Activated CD4-positive, alpha-beta T cell treated with anti-CD3 and anti-CD28 coated beads for 36 hours (primary cell): Measurements from ENCODE around the gene GRIPAP1. TPM values are rescaled to one million over a fixed set of nuclear protein-coding genes. Genes with fewer than 3 reads are reported as not detected.

Experiments
- ATAC-seq: fragments of 200-7000 bp; cut with Tn5 transposase; one replicate; pipeline ENCODE4 v1.10.0; 2021; ENCODE audit warnings: mild to moderate bottlenecking, moderate library complexity
- CTCF ChIA-PET: fragments of 350-600 bp; sonication (Branson Sonifier 250); formaldehyde crosslinking; loops from one replicate; lab custom pipeline; 2021; ENCODE audit warnings: antibody characterized with exemption; lab: Charles Lee
- POLR2A ChIA-PET: fragments of 350-600 bp; sonication (Branson Sonifier 250); formaldehyde crosslinking; loops from one replicate; lab custom pipeline; 2021; ENCODE audit warnings: antibody characterized with exemption, inconsistent platforms; lab: Charles Lee
- DNase-seq: peaks from one replicate; pipeline ENCODE4 v3.0.0-alpha.2; 2020
- H3K27ac Mint-ChIP-seq: one replicate; pipeline ENCODE4 v1.8.0; 2021; ENCODE audit warnings: mixed read lengths
- H3K27me3 Mint-ChIP-seq: one replicate; pipeline ENCODE4 v1.8.0; 2021; ENCODE audit warnings: mixed read lengths
- H3K36me3 Mint-ChIP-seq: one replicate; pipeline ENCODE4 v1.8.0; 2021; ENCODE audit warnings: low read depth, mixed read lengths
- H3K4me1 Mint-ChIP-seq: one replicate; pipeline ENCODE4 v1.8.0; 2021; ENCODE audit warnings: mixed read lengths
- H3K4me3 Mint-ChIP-seq: one replicate; pipeline ENCODE4 v1.8.0; 2021; ENCODE audit warnings: mild to moderate bottlenecking, moderate library complexity, mixed read lengths
- H3K9me3 Mint-ChIP-seq: one replicate; pipeline ENCODE4 v1.8.0; 2021; ENCODE audit warnings: low read depth, mixed read lengths
- intact Hi-C, 2 experiments: fragments of 100-400 bp; cut with DNase I in 1 of 2; cut with micrococcal nuclease in 1 of 2; formaldehyde crosslinking; loops; one replicate each; pipeline versions ENCODE4 v1.14.2 to v1.15.1; 2022 to 2024; cut with DNase I, micrococcal nuclease
- total RNA-seq, 2 experiments: library from RNA; stranded (reverse); gene quantifications; one replicate each; pipeline ENCODE4 v1.2.3, GENCODE V29; 2021

The GRIPAP1 gene
- total RNA-seq, 2 experiments from 2014 or later, result 57.8 to 63.3 TPM

GRCh38 chrX:48923771-48924170, 78.3 kb downstream of the GRIPAP1 start:
- H3K27me3 Mint-ChIP-seq, result no peaks in the 10 kb centered on the region
- ATAC-seq, result no peak
- intact Hi-C loops, result no loop called here
- ChIA-PET CTCF (interaction anchor here (0.7 kb wide), 2 partner anchors 244 to 271 kb away, joined by 3 read pairs; no protein-coding TSS in a partner anchor), POLR2A (interaction anchor here (1.3 kb wide), 1 partner anchor 13 kb away, joined by 6 read pairs; no protein-coding TSS in a partner anchor)
- H3K27ac Mint-ChIP-seq, result peak overlapping the region; percentile 49
- DNase-seq, result no peak
- H3K36me3 Mint-ChIP-seq, result peaks cover 46% of the 10 kb centered on the region
- H3K4me1 Mint-ChIP-seq, result peaks cover 52% of the 10 kb centered on the region
- no peaks in the 10 kb centered on the region for H3K9me3 Mint-ChIP-seq
- no peak overlapping the region for H3K4me3 Mint-ChIP-seq

Other genes starting within 250 kb of the GRIPAP1 start
- gene GLOD5, start 240.5 kb downstream of the GRIPAP1 start, total RNA-seq, result not detected
- gene GATA1, start 215.7 kb downstream of the GRIPAP1 start, total RNA-seq, result not detected
- gene HDAC6, start 200.2 kb downstream of the GRIPAP1 start, total RNA-seq, result 10 to 100 TPM; 59.2 to 69.7 TPM
- not detected for gene ERAS, start 175.8 kb downstream of the GRIPAP1 start, total RNA-seq
- 1 to 10 TPM; 1.3 TPM for gene PCSK1N, start 166.7 kb downstream of the GRIPAP1 start, total RNA-seq
- 10 to 100 TPM; 54.2 to 58.9 TPM for gene TIMM17B, start 104.5 kb downstream of the GRIPAP1 start, total RNA-seq
- 10 to 100 TPM; 73.4 to 75.3 TPM for gene PQBP1, start 104.3 kb downstream of the GRIPAP1 start, total RNA-seq
- gene SLC35A2, start 90.6 kb downstream of the GRIPAP1 start, total RNA-seq, result 10 to 100 TPM; 19.7 to 20.3 TPM
- 100 to 1,000 TPM; 320 TPM for gene PIM2, start 83.2 kb downstream of the GRIPAP1 start, total RNA-seq
- 10 to 100 TPM; 68.0 to 98.1 TPM for gene OTUD5, start 44.7 kb downstream of the GRIPAP1 start, total RNA-seq
- 1 to 10 TPM; 2.5 to 2.8 TPM for gene KCND1, start 30.4 kb downstream of the GRIPAP1 start, total RNA-seq
- gene TFE3, start 41.1 kb upstream of the GRIPAP1 start, total RNA-seq, result 10 to 100 TPM; 27.1 to 27.5 TPM
- 1 to 10 TPM; 3.1 to 3.6 TPM for gene CCDC120, start 56.7 kb upstream of the GRIPAP1 start, total RNA-seq
- 10 to 100 TPM in 1 of 2 experiments, 1 to 10 TPM in 1; 9.1 to 11.5 TPM for gene PRAF2, start 71.7 kb upstream of the GRIPAP1 start, total RNA-seq
- 10 to 100 TPM; 22.4 to 23.9 TPM for gene WDR45, start 77.6 kb upstream of the GRIPAP1 start, total RNA-seq
- gene GPKOW, start 121.5 kb upstream of the GRIPAP1 start, total RNA-seq, result 10 to 100 TPM; 17.8 to 21.2 TPM
- 1 to 10 TPM in 1 of 2 experiments, under 1 TPM in 1; 0.49 to 1.3 TPM for gene MAGIX, start 160.5 kb upstream of the GRIPAP1 start, total RNA-seq
- 100 to 1,000 TPM; 174 to 202 TPM for gene PLP2, start 169.6 kb upstream of the GRIPAP1 start, total RNA-seq
- 10 to 100 TPM; 22.3 to 23.0 TPM for gene PRICKLE3, start 184.1 kb upstream of the GRIPAP1 start, total RNA-seq
- gene SYP, start 197.9 kb upstream of the GRIPAP1 start, total RNA-seq, result 1 to 10 TPM; 7.2 to 8.5 TPM
- gene CACNA1F, start 231.1 kb upstream of the GRIPAP1 start, total RNA-seq, result under 1 TPM; 0.65 to 0.87 TPM
- gene CCDC22, start 233.2 kb upstream of the GRIPAP1 start, total RNA-seq, result 10 to 100 TPM; 19.8 to 23.8 TPM